KOPT-K1 (cell line): ENCODE measurements around the gene ISOC1.

Experiments used
- H3K27ac ChIP-seq: fragments of 200-600 bp; sonication (generic); 2 replicates; pipeline ENCODE4 v1.5.1; 2016; ENCODE audit warnings: antibody characterized with exemption, mild to moderate bottlenecking, low read depth, low read length; ENCODE audit not compliant: poor library complexity, severe bottlenecking
- H3K36me3 ChIP-seq: fragments of 200-600 bp; sonication (generic); 2 replicates; pipeline ENCODE4 v1.5.1; 2017; ENCODE audit warnings: antibody characterized with exemption, mild to moderate bottlenecking, low read length, moderate library complexity; ENCODE audit not compliant: insufficient read depth
- H3K9me3 ChIP-seq: fragments of 200-600 bp; sonication (generic); 2 replicates; pipeline ENCODE4 v1.5.1; 2017; ENCODE audit warnings: antibody characterized with exemption, low read length, mild to moderate bottlenecking; ENCODE audit not compliant: insufficient read depth, poor library complexity, severe bottlenecking

Gene ISOC1

DNA sequence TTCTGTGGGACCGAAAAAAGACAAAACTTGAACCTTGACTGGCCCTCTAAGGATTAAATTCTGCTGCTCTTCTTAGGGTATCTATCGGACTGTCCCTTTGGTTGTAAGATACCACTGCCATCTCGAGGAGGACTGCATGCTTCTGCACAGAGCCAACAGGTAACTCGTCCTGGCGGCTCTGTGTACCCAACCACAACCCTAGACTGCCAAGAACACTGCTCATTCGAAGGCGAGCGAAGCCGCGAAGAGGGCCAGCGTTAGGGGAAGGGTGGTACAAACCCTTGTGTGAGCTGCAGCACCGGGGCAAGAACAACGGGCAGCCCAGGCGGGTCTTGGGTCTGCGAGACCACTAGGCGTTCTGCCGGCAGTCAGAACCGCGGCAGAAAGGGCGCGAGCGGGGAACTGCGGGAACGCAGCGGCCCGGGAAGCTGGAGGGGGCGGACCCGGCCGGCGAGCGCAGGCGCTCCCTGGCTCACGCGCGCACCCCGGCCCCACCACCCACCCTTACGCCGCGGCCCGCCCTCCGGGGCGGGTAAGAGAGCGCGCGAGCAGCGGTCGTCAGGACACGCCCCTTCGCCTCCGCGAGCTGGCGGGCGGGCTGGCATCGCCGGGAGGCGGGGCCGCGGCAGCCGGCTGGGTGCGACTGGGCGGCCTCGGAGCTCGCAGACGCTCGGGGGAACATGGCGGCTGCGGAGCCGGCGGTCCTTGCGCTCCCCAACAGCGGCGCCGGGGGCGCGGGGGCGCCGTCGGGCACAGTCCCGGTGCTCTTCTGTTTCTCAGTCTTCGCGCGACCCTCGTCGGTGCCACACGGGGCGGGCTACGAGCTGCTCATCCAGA, at the start of gene ISOC1:
Gene ISOC1 (plus strand): TSS at position 663 of the 837 bp plus-strand sequence. CDS start 18 bp downstream, at position 681.
- H3K27ac ChIP-seq: peak within 1 kb of the TSS; percentile 68
- H3K36me3 ChIP-seq: no peaks in the 10 kb centered on the region
- H3K9me3 ChIP-seq: no peaks in the 10 kb centered on the region

- Histone ChIP-seq H3K36me3 (no peaks in the 10 kb centered on the region), H3K9me3 (peaks cover 7% of the 10 kb centered on the region), H3K27ac (no peak overlapping the region)
Observed at GRCh38 chr5:129046151-129046550, 48.4 kb upstream of the ISOC1 start.

DNA sequence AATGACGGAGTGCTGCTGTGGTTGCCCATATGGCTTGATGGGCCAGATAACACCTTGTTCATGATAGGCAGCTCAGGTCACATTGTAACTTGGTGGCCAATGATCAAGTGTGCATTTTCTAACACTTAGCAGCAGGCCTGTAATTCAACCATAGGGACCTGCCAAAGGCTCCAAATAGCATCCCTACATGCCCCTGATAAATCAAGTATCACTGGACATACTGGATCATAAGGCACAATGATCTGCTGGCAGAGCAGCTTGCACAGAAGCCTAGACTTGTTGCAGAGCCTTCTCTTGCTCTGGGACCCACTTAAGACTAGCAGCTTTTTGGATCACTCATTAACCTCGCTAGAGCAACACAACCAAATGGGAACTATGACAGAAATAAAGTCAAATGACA, 46.0 kb upstream of the ISOC1 start:
- Histone ChIP-seq H3K9me3 (peaks cover 7% of the 10 kb centered on the region), H3K36me3 (no peaks in the 10 kb centered on the region), H3K27ac (no peak overlapping the region)

- H3K36me3 ChIP-seq: no peaks in the 10 kb centered on the region
- H3K9me3 ChIP-seq: peaks cover 6% of the 10 kb centered on the region
- no peak overlapping the region for H3K27ac ChIP-seq
Observed at GRCh38 chr5:129049126-129049799, 45.3 kb upstream of the ISOC1 start.

GRCh38 chr5:129051283-129051682, 43.3 kb upstream of the ISOC1 start:
- no peaks in the 10 kb centered on the region for H3K36me3 ChIP-seq

DNA sequence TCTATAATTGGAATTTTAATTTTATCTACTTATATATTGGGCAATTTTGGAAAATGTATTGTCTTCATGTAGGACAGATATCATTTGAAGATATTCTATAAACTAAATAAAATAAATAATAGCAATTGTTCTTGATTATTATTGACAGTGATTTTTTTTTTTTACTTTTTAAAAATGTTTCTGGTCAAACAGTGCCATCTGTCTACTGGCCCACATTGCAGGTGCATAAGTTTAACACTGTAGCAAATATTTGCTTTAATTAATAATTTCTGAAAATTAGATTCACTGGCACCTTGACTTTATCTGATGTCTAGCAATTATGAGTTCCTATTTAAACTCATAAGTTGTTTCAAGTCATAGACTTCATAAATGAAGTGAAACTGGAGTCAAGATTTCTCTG, 41.1 kb upstream of the ISOC1 start:
- no peaks in the 10 kb centered on the region for H3K36me3 ChIP-seq
- H3K9me3 ChIP-seq: no peaks in the 10 kb centered on the region
- no peak overlapping the region for H3K27ac ChIP-seq

More at GRCh38 chr5:129051283-129051682, 43.3 kb upstream of the ISOC1 start:
- H3K9me3 ChIP-seq: no peaks in the 10 kb centered on the region
- H3K27ac ChIP-seq: no peak overlapping the region

- H3K36me3 ChIP-seq: no peaks in the 10 kb centered on the region
- no peak overlapping the region for H3K27ac ChIP-seq
- no peaks in the 10 kb centered on the region for H3K9me3 ChIP-seq
Observed at GRCh38 chr5:129057329-129057728, 37.2 kb upstream of the ISOC1 start.

- Histone ChIP-seq H3K9me3 (no peaks in the 10 kb centered on the region), H3K27ac (no peak overlapping the region)
Observed at GRCh38 chr5:129061849-129062248, 32.7 kb upstream of the ISOC1 start.

GRCh38 chr5:129063483-129064113, 31.0 kb upstream of the ISOC1 start:
- Histone ChIP-seq H3K36me3 (no peaks in the 10 kb centered on the region), H3K27ac (no peak overlapping the region), H3K9me3 (no peaks in the 10 kb centered on the region)

More at GRCh38 chr5:129061849-129062248, 32.7 kb upstream of the ISOC1 start:
- no peaks in the 10 kb centered on the region for H3K36me3 ChIP-seq

- no peaks in the 10 kb centered on the region for H3K9me3 ChIP-seq
- H3K36me3 ChIP-seq: no peaks in the 10 kb centered on the region
- no peak overlapping the region for H3K27ac ChIP-seq
Observed at GRCh38 chr5:129065721-129066120, 28.8 kb upstream of the ISOC1 start.

DNA sequence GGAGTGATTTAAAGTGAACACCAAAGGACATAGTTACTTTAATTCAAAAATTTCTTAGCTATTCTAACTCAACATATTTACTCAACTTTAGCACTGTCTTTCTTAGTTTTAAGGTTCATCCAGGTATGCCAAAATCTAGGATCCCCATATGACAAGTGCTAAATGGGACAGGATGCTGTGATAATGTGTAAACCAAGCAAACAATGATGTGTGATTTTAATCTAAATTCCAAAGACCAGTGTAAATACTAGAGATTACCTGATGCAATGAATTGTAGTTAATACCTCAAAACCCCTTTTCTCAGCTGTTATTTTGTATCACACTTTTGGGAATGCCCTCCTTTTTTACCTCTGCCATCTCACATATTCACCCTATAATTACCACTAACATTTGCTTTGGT, 26.8 kb upstream of the ISOC1 start:
- no peaks in the 10 kb centered on the region for H3K36me3 ChIP-seq
- no peaks in the 10 kb centered on the region for H3K9me3 ChIP-seq
- no peak overlapping the region for H3K27ac ChIP-seq

GRCh38 chr5:129069292-129069691, 25.3 kb upstream of the ISOC1 start:
- Histone ChIP-seq H3K27ac (no peak overlapping the region), H3K9me3 (no peaks in the 10 kb centered on the region), H3K36me3 (no peaks in the 10 kb centered on the region)

DNA sequence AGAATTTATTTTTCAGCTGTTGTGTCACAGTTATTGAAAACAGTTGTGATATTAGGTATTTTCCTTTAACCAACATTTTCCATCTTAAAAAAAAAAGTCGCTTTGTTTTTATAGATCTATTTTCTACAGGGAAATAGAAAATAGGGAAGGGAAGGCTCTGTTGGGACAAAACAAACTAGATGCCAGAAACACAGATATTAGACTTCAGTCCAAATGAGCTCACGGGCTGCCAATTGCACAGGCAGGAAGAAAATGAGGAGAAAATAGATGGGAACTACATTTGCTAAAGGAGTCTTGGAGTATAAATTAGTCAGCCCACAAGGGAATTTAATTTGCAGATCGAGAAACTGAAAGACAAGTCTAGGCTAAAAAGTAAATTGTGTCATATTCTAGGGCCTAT, 21.4 kb upstream of the ISOC1 start:
- no peaks in the 10 kb centered on the region for H3K9me3 ChIP-seq
- H3K36me3 ChIP-seq: no peaks in the 10 kb centered on the region
- no peak overlapping the region for H3K27ac ChIP-seq

DNA sequence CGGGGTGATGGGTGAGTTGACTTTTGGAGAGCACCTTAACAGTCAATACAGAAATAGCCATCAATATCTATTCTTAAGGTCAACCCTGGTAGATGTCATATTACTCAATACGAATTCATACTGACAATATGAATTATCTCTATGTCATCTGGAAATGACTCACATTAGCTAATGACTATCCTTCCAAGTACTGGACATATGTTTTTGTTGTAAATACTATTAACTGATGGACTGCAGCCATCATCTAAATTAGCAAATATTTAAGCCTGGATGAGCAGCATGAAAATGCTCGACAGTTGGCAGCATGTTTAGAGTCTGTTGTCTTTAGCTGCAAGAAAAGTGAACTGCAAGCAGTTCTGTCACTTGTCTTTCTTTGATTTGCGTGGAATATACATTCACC, 19.6 kb upstream of the ISOC1 start:
- no peaks in the 10 kb centered on the region for H3K36me3 ChIP-seq
- H3K9me3 ChIP-seq: no peaks in the 10 kb centered on the region
- H3K27ac ChIP-seq: no peak overlapping the region

GRCh38 chr5:129077433-129078075, 17.0 kb upstream of the ISOC1 start:
- H3K27ac ChIP-seq: no peak overlapping the region
- no peaks in the 10 kb centered on the region for H3K9me3 ChIP-seq
- H3K36me3 ChIP-seq: no peaks in the 10 kb centered on the region
